ENCODE data around the gene MORF4L2. TPM values are rescaled to one million over a fixed set of nuclear protein-coding genes. Genes with fewer than 3 reads are reported as not detected.

MORF4L2 gene
- total and polyA plus RNA-seq, 9 of the 15 experiments (the other 6 are each of a cell fraction or from before 2014, with no cell fraction given): 324 to 781 (median 420) TPM

- Histone ChIP-seq H3K79me2 (ENCODE audit: control insufficient read depth, insufficient read depth, low read length) (no peaks in the 10 kb centered on the region), H3K36me3 (ENCODE audit: control insufficient read depth, insufficient read depth, low read length) (no peaks in the 10 kb centered on the region), H3K4me3 (no peak overlapping the region), H3K9me3 (replicated peaks; ENCODE audit: control insufficient read depth, insufficient read depth, low read depth, low read length) (no peaks in the 10 kb centered on the region), H3K4me2 (ENCODE audit: insufficient read depth, low read length) (no peak overlapping the region), H3K4me1 (replicated peaks in 1 of 2; ENCODE audit: control insufficient read depth in 2 of 2, insufficient read depth in 2 of 2, low read length in 2 of 2) (no peaks in the 10 kb centered on the region), H3K9me1 (ENCODE audit: control insufficient read depth, insufficient read depth, low read length) (no peaks in the 10 kb centered on the region), H3K27ac (ENCODE audit: extremely low read depth, low read depth, low read length) (no peak overlapping the region), H3K27me3 (ENCODE audit: control insufficient read depth in 2 of 2, insufficient read depth in 2 of 2, low read length in 2 of 2) (peaks cover 0 to 41% of the 10 kb centered on the region in 2 experiments; a peak in 2 of 5 replicates), H2AFZ (ENCODE audit: low read depth, low read length) (no peak overlapping the region), H4K20me1 (replicated peaks; ENCODE audit: control insufficient read depth, insufficient read depth, low read length) (no peaks in the 10 kb centered on the region), H3K9ac (ENCODE audit: insufficient read depth in 1 of 2, low read depth in 2 of 2, low read length in 2 of 2) (no peak overlapping the region)
- no TSS peak for BruUV-seq (replicated peaks)
- WGBS (ENCODE audit: insufficient coverage, low coverage, missing lambda C conversion rate): 2% methylated on average over 8 of the region's 8 CpGs
- DNase-seq (ENCODE audit: extremely low read depth in 1 of 4, low spot score in 3 of 4): no peak
- in situ Hi-C loops (cut with MboI) (no loop called here), intact Hi-C loops (cut with micrococcal nuclease) (no loop called here)
- ATAC-seq: no peak
- no peak for FAIRE-seq
- ChIA-PET POLR2A (interaction anchor here (1.4 kb wide), 1 partner anchor 8 kb away, joined by 5 read pairs; no protein-coding TSS in a partner anchor), CTCF (ENCODE audit: low intra/inter-chr PET ratio) (no interaction called here)
- TF ChIP-seq ATF7 (IDR thresholded peaks at IDR 0.05) (peak; percentile 66; the same call in 1 of the 2 replicates), ATF3 (IDR thresholded peaks at IDR 0.05) (peak; percentile 35; the same call in 1 of the 2 replicates), ATF3 (CRISPR knock-in tag; conservative IDR thresholded peaks at IDR 0.05) (no peak), TARDBP (IDR thresholded peaks at IDR 0.05) (no peak), NCOA2 (IDR thresholded peaks at IDR 0.05; ENCODE audit: partially characterized antibody in 2 of 2) (no peak), ZNF239 (CRISPR knock-in tag; IDR thresholded peaks at IDR 0.05) (no peak)
These were observed 44.4 kb upstream of the MORF4L2 start for GRCh38 chrX:103730796-103731493.

Data from K562 (cell line).